ENCODE data around the gene CNST.
"Not testable (repeated sequence)": the region's sequence is repeated elsewhere in the genome, so short reads cannot be mapped to it uniquely, and the experiment has no call there.

The CNST gene

DNA sequence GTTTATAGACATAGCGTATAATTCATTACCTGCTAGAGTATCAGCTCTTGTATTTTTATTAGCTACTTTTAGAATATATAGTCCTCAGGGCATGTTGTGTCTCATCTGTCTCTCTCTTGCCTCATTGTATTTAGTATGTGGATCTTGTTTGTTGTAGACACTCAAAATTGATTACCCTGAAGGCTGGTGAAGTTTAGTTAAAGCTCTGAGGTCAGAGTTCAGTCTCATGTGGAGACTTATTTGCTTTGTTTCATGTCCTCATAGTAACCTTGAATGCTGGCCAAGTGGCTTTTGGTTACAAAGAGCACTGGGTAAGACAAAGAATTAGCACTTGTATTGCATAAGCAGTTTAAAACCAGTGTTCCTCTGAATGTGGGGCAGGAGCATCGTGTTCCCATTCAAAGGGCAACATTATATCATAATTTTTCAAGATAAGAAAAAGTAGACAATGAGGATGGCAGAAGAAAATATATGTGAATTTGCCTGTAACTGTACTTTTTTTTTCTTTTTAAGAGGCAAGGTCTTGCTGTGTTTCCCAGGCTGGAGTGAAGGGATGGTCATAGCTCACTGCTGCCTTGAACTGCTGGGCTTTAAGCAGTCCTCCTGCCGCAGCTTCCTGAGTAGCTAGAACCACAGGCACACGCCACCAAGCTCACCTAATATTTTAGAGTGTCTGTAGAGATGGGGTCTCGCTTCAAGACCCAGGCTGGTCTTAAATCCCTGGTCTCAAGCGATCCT, 17.4 kb downstream of the CNST start:
- no peak for DNase-seq

DNA sequence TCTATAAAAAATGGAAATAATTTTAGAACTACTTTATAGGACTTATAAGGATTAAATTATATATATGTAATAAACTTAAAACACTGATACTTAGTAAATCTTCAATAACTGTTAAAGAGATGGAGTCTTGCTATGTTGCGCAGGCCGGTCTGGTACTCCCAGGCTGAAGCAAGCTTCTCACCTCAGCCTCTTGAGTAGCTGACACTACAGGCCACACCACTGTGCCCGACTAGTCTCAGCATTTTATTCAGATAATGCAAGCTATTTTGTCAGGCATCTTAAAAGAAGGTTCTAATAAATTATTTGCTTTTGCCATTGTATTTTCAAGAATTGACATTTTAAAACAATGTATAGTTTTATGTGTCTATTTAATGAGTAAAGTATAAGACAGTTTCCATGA, 20.8 kb downstream of the CNST start:
- DNase-seq = no peak

DNA sequence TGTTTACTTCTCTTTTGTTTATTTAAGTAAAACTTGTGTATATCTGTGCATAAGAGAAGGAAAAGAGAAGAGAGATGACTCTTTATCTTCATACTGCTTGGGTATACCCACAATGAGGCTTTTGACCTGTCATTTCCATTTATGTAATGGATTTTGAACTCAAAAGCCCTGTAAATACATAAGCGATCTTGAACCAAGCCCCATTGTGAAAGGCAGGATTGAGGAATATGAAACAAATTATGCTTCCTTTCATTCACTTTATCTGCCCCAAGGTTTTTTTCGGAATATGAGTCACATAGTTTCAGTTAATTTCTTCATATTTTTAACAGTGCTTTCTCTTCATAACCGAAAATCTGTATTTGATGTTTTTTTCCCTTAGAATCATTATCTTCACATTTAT, 21.4 kb downstream of the CNST start:
- DNase-seq = no peak

DNA sequence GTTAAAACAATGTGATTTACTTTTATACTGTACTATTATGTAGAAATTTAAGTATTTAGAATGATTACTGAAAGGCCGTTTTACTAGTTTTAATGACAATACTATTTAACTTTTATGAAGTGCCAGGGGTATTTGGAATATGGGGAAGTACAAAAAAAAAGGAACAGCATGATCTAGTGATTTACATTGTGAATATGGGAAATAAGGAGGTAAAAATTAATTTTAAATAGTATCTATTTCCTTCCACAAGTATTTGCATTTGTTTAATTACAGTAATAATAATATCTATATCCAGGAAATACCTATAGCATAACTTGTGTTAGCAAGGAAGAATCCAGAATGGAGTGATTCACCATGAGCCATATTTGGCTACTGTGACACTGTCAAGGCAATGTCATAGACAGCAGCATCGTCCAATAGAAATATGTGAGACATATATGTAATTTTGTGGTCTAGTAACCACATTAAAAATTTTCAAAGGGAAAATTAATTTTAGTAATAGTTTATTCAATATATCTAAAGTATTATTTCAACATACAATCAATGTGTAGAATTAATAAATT, 22.0 kb downstream of the CNST start:
- no peak for DNase-seq

DNA sequence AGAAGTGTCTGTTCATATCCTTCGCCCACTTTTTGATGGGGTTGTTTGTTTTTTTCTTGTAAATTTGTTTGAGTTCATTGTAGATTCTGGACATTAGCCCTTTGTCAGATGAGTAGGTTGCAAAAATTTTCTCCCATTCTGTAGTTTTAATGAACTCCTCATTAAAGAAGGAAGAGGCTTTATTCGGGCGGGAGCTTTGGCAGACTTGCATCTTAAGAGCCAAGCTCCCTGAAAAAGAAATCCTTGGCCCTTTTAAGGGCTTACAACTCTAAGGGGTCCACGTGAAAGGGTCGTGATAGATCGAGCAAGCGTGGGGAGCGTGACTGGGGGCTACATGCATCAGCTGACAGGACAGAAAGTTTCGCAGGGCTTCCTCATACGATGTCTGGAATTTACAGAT, 23.7 kb downstream of the CNST start:
- not testable (repeated sequence) for DNase-seq

DNA sequence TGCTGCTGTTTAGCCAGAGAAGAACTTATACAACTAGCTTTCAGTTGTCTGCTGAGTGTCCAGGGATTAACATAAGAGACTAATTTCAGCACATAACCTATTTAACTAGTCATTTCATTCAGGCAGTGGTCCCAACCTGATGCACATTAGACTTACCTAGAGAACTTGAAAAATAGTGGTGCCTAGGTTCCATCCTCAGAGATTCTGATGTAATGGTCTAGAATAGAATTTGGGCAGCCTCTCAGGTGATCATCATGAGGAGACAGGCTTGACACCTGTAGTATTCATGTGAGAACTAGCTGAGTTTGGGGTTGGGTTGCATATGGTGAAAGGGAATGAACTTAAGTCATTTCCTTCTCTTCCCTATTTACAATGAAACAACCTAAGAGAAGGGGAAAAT, 24.8 kb downstream of the CNST start:
- DNase-seq = no peak

DNA sequence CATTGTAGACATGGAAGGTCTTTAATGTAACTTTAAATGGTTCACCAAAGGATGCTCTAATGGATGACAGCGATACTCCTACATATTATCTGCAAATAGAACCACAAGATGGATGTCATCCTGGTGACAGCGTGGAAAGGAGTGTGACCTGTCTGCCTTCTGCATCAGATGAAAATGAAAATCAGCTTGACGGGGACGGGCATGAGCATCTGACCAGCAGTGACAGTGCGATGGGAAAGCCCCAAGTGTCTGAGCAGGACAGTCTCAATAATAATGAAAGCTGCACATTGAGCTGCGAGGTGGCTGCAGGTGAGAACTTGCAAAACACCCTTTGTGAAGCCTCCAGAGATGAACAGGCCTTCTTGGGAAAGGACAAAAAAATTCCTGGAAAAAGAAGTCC, 25.2 kb downstream of the CNST start:
- no peak for DNase-seq

DNA sequence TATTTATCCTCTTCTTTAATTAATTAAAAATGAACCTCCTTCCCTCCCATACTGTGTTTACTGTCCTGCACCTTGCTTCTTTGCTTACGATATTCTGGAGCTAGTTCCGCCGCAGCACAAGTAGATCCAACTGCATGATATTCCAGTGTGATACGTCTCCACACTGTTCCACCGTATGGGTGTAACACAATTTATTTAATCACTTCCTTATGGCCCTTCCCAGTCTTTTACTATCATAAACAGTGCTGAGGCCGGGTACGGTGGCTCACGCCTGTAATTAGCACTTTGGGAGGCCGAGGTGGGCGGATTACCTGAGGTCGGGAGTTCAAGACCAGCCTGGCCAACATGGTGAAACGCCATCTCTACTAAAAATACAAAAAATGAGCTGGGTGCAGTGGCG, 25.7 kb downstream of the CNST start:
- DNase-seq = no peak

DNA sequence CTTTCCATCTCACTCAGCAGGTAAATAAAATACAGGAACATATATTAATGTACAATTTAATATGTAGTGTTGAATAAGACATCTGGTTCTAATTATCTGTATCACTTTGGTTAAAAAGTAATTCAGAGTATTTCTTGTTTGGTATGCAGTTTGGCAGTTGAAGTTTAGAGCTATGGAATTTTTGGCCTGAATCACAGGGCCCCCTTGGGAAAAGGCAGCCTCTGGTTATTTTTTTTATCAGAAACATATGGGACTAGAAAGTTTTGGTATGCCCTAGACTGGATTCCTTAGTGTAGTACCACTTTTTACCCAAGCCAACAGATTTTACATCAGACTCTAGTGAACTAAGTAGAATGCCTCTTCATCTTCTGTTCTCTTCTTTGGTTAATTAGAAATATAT, 26.4 kb downstream of the CNST start:
- no peak for DNase-seq

DNA sequence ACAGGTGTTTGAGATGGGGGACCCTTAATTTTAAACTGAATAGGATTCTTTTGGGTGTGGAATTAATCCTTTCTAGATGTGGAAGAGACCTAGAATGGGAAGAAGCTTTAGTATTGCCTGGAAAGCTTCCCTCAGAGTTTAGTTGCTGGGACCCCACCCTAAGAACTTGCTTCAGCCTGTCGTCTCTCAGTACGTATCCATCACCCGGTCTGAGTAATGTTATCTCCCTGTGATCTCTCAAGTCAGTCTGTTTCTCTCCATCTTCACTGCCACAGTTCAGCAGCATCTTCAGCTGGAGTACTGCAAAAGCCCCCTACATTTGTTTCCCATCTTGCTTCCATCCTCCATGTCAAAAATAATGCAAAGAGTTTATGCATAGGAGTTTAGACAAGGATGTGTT, 28.9 kb downstream of the CNST start:
- no peak for DNase-seq

DNA sequence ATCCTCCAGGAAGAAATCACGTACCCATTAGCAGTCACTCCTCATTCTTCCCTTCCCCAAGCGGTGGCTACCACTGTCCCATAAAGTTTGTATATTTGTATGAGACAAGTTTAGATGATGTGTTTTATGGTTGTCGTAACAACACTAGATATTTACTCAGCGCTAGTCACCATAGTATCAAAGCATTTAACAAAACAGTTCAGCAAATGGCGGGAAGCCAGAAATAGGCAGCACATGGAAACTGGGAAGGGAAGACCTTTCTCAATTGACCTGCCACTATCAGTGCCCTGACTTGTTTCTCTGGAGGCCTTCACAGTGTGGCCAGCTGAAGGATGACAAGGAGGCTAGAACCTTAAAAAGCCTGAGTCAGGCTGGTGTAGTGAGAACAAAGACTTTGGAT, 31.1 kb downstream of the CNST start:
- DNase-seq = no peak

DNA sequence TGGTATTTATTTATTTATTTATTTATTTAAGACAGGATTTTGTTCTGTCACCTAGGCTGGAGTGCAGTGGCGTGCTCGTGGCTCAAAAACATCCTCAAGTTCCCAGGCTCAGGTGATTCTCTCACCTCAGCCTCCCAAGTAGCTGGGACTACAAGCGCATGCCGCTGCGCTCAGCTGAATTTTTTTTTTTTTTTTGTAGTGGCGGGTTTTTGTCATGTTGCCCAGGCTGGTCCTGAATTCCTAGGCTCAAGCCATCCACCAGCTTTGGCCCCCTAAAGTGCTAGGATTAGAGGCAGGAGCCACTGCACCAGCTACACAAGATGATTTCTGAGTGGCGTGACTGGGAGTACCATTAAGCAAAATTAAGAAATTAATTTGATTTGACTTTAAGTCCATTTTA, 31.7 kb downstream of the CNST start:
- DNase-seq = no peak

DNA sequence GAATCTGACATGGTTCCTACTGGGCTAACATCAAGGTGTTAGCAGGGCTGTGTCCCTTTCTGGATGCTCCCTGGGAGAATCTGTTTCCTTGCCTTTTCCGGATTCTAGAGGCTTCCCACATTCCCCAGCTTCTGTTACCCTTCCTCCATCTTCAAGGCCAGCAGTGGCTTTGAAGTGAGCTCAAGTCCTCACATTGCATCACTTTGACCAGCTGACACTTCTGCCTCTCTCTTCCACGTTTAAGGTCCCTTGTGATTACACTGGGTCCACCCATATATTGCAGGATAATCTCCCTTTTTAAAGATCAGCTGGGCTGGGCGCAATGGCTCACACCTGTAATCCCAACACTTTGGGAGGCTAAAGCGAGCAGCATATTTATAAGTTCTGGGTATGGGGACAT, 33.1 kb downstream of the CNST start:
- no peak for DNase-seq

DNA sequence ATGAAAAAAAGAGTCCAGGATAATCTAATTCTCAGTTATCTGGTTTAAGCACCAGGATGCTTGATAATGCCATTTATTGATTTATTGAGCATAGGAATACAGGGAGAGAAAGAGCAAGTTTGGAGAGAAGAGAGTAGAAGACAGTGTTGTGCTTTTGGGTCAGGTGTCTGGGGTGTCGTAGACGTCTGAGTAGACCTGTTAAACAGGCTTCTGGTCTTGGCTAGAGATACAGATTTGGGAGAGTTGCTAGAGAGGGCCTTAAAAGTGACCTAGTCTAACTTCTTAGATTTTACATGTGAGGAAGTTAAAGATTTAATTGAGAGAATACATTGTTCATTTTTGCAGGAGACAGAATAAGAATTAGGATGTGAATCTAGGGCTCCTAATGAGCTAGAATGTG, 34.3 kb downstream of the CNST start:
- DNase-seq = no peak

DNA sequence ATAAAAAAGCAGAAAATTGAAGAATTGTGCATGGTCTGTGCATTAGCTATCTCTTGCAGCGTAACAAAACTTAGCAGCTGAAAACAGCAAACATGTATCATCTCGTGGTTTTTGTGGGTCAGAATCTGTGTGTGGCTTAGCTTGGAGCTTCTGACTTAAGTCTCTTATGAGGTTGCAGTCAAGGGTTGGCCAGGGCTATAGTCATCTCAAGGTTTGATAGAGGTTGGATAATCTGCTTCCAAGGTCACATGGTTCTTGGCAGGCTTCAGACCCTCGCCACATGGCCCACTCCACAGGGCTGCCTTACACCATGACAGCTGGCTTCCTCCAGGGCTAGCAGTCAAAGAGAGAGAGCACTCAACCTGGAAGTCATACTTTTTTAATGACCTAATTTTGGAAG, 35.9 kb downstream of the CNST start:
- DNase-seq = no peak

DNA sequence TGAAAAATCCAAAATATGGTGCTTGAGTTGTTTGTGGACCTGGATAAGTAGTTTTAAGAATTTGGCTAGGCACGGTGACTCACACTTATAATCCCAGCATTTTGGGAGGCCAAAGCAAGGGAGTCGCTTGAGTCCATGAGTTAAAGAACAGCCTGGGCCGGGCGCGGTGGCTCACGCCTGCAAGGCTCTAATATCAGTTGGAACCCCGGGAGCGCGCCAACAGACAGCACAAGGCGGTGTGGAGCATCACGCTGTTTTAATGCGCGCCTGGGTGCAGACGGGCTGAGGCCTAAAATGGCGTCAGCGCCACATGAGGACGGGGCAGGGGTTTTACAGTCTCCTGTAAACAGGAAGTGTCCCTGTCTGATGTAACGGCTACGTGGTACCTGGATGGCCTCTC, 39.0 kb downstream of the CNST start:
- DNase-seq = not testable (repeated sequence)

DNA sequence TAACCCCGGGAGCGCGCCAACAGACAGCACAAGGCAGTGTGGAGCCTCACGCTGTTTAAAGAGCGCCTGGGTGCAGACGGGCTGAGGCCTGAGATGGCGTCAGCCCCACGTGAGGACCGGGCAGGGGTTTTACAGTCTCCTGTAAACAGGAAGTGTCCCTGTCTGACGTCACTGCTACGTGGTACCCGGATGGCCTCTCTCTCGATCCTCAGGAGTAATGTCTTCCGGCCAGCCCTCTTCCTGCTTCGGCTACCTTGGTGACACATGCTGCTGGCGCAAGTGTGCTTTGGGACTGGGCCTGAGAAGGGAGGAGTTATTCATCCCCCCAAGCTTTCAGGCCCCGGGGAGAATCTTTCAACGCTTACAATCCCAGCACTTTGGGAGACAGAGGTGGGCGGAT, 41.2 kb downstream of the CNST start:
- DNase-seq = no peak

DNA sequence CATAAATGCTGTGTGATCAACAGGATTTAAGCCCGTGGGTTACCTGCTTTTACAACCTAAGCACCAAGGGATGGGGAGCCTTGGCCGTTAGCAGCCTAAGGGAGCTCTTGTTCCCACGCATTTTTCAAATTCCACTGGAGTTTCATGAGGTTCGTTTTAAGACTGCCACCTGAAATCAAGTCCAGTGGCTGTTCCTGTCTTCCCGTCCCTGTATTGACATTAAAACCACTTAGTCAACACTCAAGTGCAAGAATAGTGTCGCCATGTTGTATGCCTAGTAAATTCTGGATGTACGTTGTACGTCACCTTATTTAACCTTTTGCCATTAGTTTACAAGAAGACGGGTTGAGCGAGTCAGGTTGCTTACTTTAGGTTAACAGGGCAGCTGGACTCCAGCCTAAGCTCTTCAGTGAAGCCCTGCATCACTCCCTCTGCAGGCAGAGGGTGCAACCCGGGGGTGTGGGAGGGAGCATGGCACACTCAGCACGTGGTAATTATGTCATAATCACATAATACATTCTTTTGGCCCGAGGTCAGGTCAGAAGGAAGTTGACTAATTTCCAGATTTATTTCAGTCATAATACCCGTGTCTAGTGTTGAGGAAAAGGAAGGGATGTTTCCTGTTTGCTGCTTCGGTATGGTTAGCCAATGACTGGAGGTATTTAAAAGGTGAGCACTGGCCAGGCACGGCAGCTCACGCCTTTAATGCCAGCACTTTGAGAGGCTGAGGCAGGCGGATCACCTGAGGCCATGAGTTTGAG, 42.5 kb downstream of the CNST start:
- DNase-seq = peak; percentile 92

DNA sequence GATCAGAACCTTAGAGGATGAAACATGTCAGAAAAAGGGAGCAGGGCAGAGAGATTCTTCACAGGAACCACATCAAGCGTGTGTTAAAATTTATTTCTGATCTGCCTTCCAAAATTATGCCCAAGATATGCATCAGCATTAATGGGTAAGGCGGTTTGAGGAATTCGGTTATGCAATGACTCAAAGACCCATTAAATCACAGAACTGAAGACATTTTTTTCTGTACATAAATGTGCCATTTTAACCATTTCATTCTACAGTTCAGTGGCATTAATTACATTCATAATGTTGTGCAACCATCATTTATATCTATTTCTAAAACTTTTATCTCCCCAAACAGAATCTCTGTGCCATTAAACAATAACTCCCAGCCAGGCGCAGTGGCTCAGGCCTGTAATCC, 43.4 kb downstream of the CNST start:
- DNase-seq = no peak

DNA sequence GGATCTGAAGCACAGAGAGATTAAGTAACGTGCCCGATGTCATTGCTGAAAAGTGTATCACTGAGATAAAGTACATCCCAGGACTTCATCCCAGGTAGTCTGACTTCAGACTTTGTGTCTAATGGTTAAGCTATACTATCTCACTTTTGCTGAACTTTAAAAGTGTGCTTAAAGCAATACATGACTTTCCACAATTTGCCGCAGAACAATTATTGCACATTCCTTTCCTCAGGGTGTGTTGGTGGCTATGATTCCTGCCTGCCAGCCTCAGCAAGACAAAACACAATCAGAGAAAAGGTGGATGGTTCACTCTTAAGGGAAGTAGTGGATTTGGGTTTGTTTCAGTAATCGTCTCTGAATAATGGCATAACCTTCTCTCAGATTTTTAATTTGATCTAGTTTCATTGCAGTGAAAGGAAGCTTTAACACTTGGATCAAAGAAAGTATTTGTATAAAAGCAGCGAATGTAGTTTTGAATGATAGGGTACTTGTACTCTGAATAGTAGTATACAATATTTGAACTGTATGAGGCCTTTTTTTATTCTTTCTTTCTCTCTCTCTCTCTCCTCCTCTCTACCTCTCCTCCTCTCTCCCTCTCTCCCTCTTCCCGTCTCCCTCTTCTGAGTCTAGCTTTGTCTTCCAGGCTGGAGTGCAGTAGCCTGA, 47.0 kb downstream of the CNST start:
- DNase-seq = no peak

DNA sequence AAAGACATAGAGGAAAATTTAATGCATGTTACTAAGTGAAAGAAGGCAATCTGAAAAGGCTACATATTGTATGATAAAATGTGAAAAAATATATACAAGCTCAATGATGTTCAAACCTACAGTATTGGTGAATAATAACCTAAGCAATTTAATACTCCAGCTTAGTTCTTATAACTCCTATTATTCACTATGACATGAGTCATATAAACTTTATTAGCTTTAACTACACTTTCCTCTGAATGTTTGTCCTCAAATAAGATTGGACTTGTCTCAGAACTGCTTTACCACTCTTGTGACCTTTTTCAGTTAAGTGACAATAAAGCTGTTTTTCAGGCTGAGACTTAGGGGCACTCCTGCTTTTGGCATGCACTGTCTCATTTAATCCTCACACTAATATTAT, 50.9 kb downstream of the CNST start:
- DNase-seq = no peak

DNA sequence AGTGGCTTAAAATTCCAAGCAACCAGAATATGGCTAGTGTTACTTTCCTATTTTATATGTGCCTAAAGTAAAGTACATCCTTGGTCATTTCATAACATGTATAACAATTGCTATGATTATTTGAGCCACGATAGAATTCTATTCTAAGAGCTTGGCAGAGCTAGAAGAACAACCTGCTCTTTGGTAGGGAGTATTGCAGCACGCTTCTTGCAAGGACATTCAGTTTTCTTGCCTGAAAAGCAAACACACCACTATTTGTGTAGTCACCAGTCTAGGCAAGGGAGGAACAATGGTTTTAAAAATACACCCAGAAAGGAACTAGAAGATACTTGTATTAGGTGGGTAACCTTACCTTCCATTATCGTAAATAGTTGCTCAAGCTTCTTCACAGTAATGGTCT, 51.5 kb downstream of the CNST start:
- no peak for DNase-seq

DNA sequence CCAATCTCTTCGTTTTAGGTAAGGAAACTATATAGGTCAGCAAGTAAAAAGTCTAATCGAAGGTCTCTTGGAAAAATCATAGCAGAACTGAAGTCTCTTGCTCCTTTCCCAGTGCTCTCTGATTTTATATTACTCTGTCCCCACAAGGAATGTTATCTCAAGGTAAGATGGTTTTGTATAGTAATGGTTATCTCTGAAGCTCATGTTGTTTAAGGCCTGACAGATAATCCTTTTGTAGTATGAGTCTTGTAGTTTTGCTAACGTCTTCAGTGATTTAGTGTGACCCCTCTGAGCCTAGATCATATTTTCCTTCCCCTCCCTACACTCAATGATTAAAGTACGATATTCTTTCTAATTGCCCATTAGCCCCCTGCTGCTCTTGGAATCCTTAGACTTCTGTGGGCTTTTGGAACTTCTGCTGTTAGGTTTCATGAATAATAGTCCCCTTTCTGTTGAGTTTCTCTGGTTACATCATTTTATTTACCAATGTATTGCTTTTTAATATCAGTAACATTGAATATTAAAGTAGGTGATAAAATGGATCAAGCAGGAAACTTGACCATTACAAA, 52.1 kb downstream of the CNST start:
- no peak for DNase-seq
